Cardiac septum (tissue), 1 donor: ENCODE results near the gene KRT79. TPM values are rescaled to one million over a fixed set of nuclear protein-coding genes. Genes with fewer than 3 reads are reported as not detected.

Experiments
- DNase-seq: peaks from one replicate; pipeline ENCODE4 v3.0.0-alpha.2; 2020; ENCODE audit warnings: low spot score
- intact Hi-C: fragments of 100-400 bp; cut with DNase I; formaldehyde crosslinking; loops from one replicate; pipeline ENCODE4 v1.14.0; 2022
- total RNA-seq: library from RNA; stranded (reverse); fragmentation: NEBNext Ultra II Directional; extraction: Animal tissue kit (Norgen Biotek cat#: 25700); gene quantifications from one replicate; pipeline ENCODE4 v1.2.1, GENCODE V29; 2021
- donor health status: DM: no; HTN: no; CAD: no.

Gene KRT79
- total RNA-seq, 1 donor from 2014 or later, result not detected

GRCh38 chr12:52783563-52784316, 50.4 kb downstream of the KRT79 start:
- intact Hi-C loops, result no loop called here
- DNase-seq, result peak; percentile 14

- DNase-seq, result no peak
- intact Hi-C loops, result no loop called here
Observed at GRCh38 chr12:52782502-52782901, 51.6 kb downstream of the KRT79 start.

- intact Hi-C loops, result no loop called here
- no peak for DNase-seq
Observed at GRCh38 chr12:52781399-52782082, 52.6 kb downstream of the KRT79 start.

- intact Hi-C loops, result no loop called here
- DNase-seq, result peak; percentile 47
Observed at GRCh38 chr12:52779914-52780313, 54.2 kb downstream of the KRT79 start.

GRCh38 chr12:52778833-52779232, 55.3 kb downstream of the KRT79 start:
- intact Hi-C loops, result no loop called here
- DNase-seq, result no peak

- DNase-seq, result peak; percentile 59
- intact Hi-C loops, result no loop called here
Observed at GRCh38 chr12:52777566-52777965, 56.5 kb downstream of the KRT79 start.

- DNase-seq, result no peak
- intact Hi-C loops, result no loop called here
Observed at GRCh38 chr12:52776913-52777395, 57.2 kb downstream of the KRT79 start, which contains the start of gene KRT76. KRT76 (minus strand) TSS chr12:52777345; CDS start chr12:52777291, 54 bp downstream.

- no peak for DNase-seq
- intact Hi-C loops, result no loop called here
Observed at GRCh38 chr12:52776435-52776834, 57.7 kb downstream of the KRT79 start.

- intact Hi-C loops, result no loop called here
- peak; percentile 66 for DNase-seq
Observed at GRCh38 chr12:52774629-52775250, 59.4 kb downstream of the KRT79 start.

- intact Hi-C loops, result no loop called here
- DNase-seq, result no peak
Observed at GRCh38 chr12:52772772-52773171, 61.3 kb downstream of the KRT79 start.

- no peak for DNase-seq
- intact Hi-C loops, result no loop called here
Observed at GRCh38 chr12:52772188-52772587, 61.9 kb downstream of the KRT79 start.

GRCh38 chr12:52771505-52771904, 62.6 kb downstream of the KRT79 start:
- intact Hi-C loops, result no loop called here

More at GRCh38 chr12:52771505-52771904, 62.6 kb downstream of the KRT79 start:
- DNase-seq, result no peak

Other genes starting within 250 kb of the KRT79 start
- not detected for gene KRT72, start 232.8 kb downstream of the KRT79 start, total RNA-seq
- gene KRT73, start 215.8 kb downstream of the KRT79 start, total RNA-seq, result not detected
- not detected for gene KRT2, start 182.1 kb downstream of the KRT79 start, total RNA-seq
- gene KRT1, start 153.9 kb downstream of the KRT79 start, total RNA-seq, result not detected
- not detected for gene KRT77, start 130.8 kb downstream of the KRT79 start, total RNA-seq
- gene KRT76, start 57.0 kb downstream of the KRT79 start, total RNA-seq, result not detected
- gene KRT3, start 38.2 kb downstream of the KRT79 start, total RNA-seq, result not detected
- gene KRT4, start 20.2 kb downstream of the KRT79 start, total RNA-seq, result not detected
- gene KRT78, start 14.7 kb upstream of the KRT79 start, total RNA-seq, result not detected
- 82.2 TPM for gene KRT8, start 70.8 kb upstream of the KRT79 start, total RNA-seq
- 10.7 TPM for gene KRT18, start 114.8 kb upstream of the KRT79 start, total RNA-seq
- 324 TPM for gene EIF4B, start 172.1 kb upstream of the KRT79 start, total RNA-seq
- gene TNS2, start 215.8 kb upstream of the KRT79 start, total RNA-seq, result 99.3 TPM
- gene SPRYD3, start 245.1 kb upstream of the KRT79 start, total RNA-seq, result 63.5 TPM